Cardiac fibroblast (primary cell): ENCODE results near the gene PCSK7.
"Not testable (repeated sequence)": the region's sequence is repeated elsewhere in the genome, so short reads cannot be mapped to it uniquely, and the experiment has no call there.

Experiments used
- DNase-seq, 2 donors: peaks; one replicate each; pipeline versions ENCODE4 v3.0.0 to v3.0.0-alpha.2; 2010; ENCODE audit warnings: low read depth in 2 of 2
- H3K4me3 ChIP-seq, 2 donors: replicated peaks in 1 of 2; 1 replicate in 1 of 2; 2 replicates in 1 of 2; pipeline ENCODE4 v1.5.1; 2011; ENCODE audit warnings: low read depth in 2 of 2, low read length in 2 of 2, mild to moderate bottlenecking in 2 of 2, moderate library complexity in 1 of 2
- CTCF ChIP-seq: IDR thresholded peaks from one replicate; pipeline ENCODE4 v1.5.1; 2011; ENCODE audit warnings: low read depth, mild to moderate bottlenecking, low read length, inconsistent platforms

Gene PCSK7

GRCh38 chr11:117185736-117186430, 46.0 kb downstream of the PCSK7 start:
- TF ChIP-seq CTCF = no peak
- no peak overlapping the region for H3K4me3 ChIP-seq
- DNase-seq = no peak

GRCh38 chr11:117183724-117184349, 48.0 kb downstream of the PCSK7 start:
- TF ChIP-seq CTCF = no peak
- DNase-seq = no peak

GRCh38 chr11:117183178-117183577, 48.7 kb downstream of the PCSK7 start:
- DNase-seq, H3K4me3 ChIP-seq: not testable (repeated sequence)

More at GRCh38 chr11:117183724-117184349, 48.0 kb downstream of the PCSK7 start:
- H3K4me3 ChIP-seq = no peak overlapping the region

GRCh38 chr11:117182551-117182935, 49.3 kb downstream of the PCSK7 start:
- no peak overlapping the region for H3K4me3 ChIP-seq
- no peak for DNase-seq
- no peak for TF ChIP-seq CTCF

- DNase-seq = no peak
Measured at GRCh38 chr11:117181586-117182550, 50.0 kb downstream of the PCSK7 start.

GRCh38 chr11:117180661-117181585, 51.0 kb downstream of the PCSK7 start:
- H3K4me3 ChIP-seq = no peak overlapping the region
- peak; percentile 79 to 86 for DNase-seq
- peak; percentile 83 for TF ChIP-seq CTCF

More at GRCh38 chr11:117181586-117182550, 50.0 kb downstream of the PCSK7 start:
- no peak for TF ChIP-seq CTCF
- no peak overlapping the region for H3K4me3 ChIP-seq
